Stimulated activated CD4-positive, alpha-beta T cell treated with anti-CD3 and anti-CD28 coated beads, Interleukin-1b, Interleukin-23, amount 100 ng/mL, for 48 hours (primary cell): Measurements from ENCODE around the gene RHBG.

Experiments
- DNase-seq: peaks from one replicate; pipeline ENCODE4 v3.0.0-alpha.2; 2020

Gene RHBG

DNA sequence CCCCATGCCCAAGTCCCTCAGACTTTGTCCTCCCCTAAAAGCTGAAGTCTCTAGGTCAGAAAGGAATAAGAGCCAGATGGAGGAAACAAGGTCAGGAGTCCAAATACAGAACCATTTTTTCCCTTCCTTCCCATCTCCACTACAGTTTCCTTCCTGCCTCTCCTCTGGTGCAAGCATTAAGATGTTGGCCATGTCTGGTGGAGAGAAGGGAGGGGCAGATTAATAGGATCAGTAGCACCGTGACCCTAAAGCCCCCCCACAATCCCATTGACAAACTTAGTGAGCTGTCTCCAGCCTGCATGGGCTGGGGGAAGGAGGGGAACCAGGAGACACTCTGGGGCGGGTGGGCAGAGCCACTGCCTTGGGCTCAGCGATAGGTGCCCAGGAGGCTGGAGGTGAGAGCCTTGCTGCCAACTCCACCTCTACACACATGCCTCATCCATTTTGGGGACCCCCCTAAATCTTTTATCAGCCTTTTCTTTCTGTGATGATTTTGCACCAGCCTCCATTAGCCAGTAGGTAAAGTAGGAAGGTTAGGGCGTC lies 59.8 kb downstream of the RHBG start:
- DNase-seq: no peak

DNA sequence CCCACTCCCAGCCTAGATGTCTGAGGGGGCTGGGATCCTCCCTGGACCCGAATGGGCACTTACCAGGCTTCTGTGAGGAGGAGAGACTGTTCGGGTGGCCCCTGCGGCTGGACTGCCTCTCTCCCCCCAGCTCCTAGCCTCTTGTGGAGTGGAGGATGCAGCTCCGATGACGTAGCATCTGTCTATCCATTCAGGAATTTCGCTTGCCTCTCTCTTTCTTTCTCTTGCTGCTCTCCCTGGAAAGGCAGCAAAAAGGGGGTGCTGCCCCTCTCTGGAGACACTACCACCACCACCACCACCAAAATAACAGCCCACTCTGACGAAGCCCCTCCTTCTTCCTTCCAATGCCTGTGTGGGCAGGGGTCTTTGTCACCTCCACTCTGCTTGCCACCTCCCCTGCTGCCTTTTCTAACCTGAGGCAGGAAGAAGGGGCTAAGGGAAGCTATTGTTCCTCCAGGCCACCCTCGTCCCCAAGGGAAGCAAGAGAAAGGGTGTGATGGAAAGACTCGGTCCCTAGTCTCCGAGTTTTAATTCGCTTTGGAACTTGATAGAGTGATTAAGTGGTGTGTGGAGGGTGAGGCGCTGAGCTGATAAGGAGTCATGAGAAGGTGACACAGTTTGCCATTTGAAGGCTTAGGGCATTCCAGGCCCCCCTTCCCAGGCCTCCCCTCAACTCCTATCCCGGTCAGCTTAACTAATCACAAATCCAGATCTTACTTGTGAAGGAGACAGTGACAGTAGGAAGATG lies 60.5 kb downstream of the RHBG start:
- no peak for DNase-seq

- no peak for DNase-seq
Measured at GRCh38 chr1:156430303-156430702, 61.3 kb downstream of the RHBG start.

DNA sequence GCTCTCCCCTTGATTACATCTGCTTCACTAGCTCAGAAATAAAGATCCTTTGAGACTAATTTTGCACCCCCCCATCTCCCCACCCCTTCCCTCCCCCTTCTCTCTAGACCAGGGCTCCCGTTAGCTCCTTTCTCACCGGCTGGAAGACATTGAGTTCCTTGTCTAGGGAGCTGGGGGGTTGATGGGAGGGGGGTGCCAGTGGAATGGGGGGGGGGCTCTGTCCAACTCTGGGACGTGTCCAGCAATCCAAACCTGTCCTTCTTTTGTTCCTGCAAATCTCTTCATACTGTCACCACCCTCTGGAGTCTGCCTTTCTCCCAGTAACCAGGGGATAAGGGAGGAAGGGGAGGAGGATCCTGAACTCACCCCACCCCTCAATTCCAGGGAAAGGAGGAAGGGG lies 61.9 kb downstream of the RHBG start:
- DNase-seq: no peak

GRCh38 chr1:156431366-156431765 lies 62.4 kb downstream of the RHBG start:
- DNase-seq: no peak

DNA sequence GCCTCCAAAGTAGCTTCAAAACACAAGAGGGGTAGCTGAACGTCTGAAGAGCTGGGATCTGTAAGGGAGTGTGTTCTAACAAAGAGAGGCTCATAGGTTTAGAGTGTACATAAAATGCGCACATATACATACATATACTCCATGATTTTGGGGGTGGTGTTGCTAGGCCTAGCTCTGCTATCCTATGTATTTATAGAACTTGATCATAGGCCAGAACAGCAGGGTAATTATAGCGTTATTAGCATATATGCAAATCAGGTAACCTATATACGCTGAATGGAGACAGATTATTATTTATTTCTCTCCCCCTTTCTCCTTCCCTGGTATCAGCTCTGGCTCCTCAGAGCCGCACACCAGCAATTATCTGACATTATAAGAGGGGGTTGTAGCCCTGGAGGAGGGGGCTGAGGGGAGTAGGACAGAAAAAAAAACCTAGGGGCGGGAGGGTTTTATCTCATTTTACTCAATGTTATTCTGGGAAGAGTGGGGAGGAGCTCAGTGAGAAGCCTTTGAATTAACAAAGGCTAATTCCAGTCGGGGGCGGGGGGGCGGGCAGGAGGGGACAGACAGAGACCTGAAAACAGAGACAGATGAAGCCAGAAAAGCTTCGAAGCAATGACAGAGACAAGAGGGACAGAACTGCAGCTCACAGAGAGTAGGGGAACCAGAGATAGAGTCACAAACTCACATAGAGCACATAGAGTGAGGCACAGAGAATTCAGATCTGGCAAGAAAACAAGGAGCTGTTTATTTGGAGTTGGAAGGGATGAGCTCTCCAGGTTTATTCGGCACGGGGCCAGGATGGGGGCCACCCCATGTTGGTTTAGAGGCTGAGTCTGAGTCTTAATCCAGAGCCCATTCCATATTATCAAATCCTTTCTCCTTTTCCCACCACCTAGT lies 63.0 kb downstream of the RHBG start:
- no peak for DNase-seq

DNA sequence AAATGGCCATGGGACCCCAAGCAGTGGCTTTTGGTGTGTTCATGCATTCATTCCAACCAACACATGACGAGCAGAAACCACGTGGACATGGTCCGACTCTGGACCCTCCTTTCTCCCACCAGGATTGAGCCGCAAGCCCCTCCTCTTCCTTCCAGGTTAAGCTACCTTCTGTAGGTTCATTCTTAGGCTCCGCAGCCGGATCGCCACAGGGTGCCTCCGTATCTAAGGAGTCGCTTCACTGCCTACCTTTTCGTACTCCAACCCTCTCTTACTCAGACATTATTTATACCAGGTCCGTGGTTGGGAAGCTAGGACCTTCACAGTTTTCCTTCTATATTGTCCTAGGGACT lies 63.6 kb downstream of the RHBG start:
- DNase-seq: no peak

DNA sequence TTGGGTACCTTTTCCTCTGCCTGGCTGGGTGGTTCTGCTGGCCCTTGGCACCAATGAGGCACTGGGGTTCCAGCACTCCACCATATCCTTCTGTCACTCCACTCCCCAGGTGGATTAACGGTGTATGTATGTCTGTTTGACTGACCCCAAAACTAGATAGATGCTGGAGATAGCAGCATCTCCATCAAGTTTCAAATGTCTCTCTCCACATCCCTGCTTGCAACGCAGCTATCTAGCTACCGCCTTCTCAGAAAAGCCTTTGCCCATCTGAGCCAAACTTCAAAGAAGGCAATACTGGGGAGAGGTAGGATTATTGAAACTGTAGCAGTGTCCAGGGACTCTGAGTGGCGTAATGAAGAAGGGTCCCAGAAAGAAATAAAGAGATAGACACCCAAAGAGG lies 64.0 kb downstream of the RHBG start:
- no peak for DNase-seq

DNA sequence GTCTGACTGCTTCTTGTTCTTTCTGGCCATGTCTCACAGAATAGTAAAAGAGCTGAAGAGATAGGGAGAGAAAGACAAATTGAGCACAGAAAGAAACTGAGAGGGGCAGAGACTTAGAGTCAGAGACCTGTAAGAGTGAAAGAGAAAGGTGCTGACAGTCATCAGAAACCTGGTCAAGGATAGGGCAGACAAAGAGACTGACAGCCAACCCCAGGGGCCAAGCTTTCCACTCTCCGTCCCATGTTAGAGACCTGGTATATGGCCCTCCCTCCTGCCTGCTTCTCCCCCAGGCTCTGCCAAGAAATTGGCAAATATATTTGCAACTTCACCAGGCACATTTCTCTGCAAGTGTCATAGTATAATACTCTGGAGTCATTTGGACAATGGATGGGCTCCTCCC lies 64.6 kb downstream of the RHBG start:
- no peak for DNase-seq
